HepG2 (cell line): ENCODE measurements around the gene TMA7B. TPM values are rescaled to one million over a fixed set of nuclear protein-coding genes. Genes with fewer than 3 reads are reported as not detected.

Experiments used
- ATAC-seq: fragments of 200-7000 bp; cut with Tn5 transposase; 3 replicates; pipeline ENCODE4 v1.9.1; 2020; ENCODE audit warnings: mild to moderate bottlenecking, moderate library complexity
- BruUV-seq: library from RNA; stranded (reverse); fragments of 400-500 nt; replicated peaks from 2 replicates; lab custom pipeline; 2021; lab: Mats Ljungman, UMichigan
- CTCF ChIA-PET: fragments of 300-600 bp; formaldehyde crosslinking; extraction: SDS; loops from one replicate; lab custom pipeline; 2021; ENCODE audit warnings: low total read pairs, inconsistent platforms, low intra/inter-chr PET ratio; lab: Yijun Ruan, JAX
- POLR2A ChIA-PET: fragments of 350-600 bp; sonication (Branson Sonifier 250); formaldehyde crosslinking; loops from one replicate; lab custom pipeline; 2020; ENCODE audit warnings: antibody characterized with exemption, inconsistent platforms; lab: Yijun Ruan, JAX
- DNase-seq: peaks from one replicate; pipeline ENCODE4 v3.0.0-alpha.2; 2015; ENCODE audit warnings: low spot score
- FAIRE-seq: peaks from 3 replicates; lab custom pipeline; 2011; peaks lifted over from hg19 to GRCh38; lab: Jason Lieb, UNC
- H2AFZ ChIP-seq: one replicate; pipeline ENCODE4 v1.6.1; 2011; ENCODE audit warnings: low read length, inconsistent platforms
- H3K27ac ChIP-seq: fragments of 300-600 bp; 3 replicates; pipeline ENCODE4 v1.8.0; 2011; ENCODE audit warnings: mixed run types, mild to moderate bottlenecking, mixed read lengths, low read length, inconsistent platforms; ENCODE audit not compliant: insufficient read depth; ENCODE audit errors: extremely low read length
- H3K27me3 ChIP-seq, 2 experiments: fragments of 200-600 bp in 1 of 2; 2 replicates in 1 of 2; 3 replicates in 1 of 2; pipeline versions ENCODE4 v1.6.0 to v1.8.0; 2011; ENCODE audit warnings: low read length in 2 of 2, mild to moderate bottlenecking in 2 of 2, moderate library complexity in 2 of 2, inconsistent platforms in 1 of 2; ENCODE audit not compliant: insufficient read depth in 2 of 2, control insufficient read depth in 1 of 2
- H3K36me3 ChIP-seq, 2 experiments: fragments of 200-600 bp in 1 of 2; replicated peaks in 1 of 2; 2 replicates in 1 of 2; 3 replicates in 1 of 2; pipeline versions ENCODE4 v1.5.1 to v1.8.0; 2011; ENCODE audit warnings: low read length in 2 of 2, inconsistent platforms in 1 of 2; ENCODE audit not compliant: insufficient read depth in 2 of 2, control insufficient read depth in 1 of 2
- H3K4me1 ChIP-seq: 2 replicates; pipeline ENCODE4 v1.5.1; 2012; ENCODE audit warnings: low read length, inconsistent platforms; ENCODE audit not compliant: insufficient read depth
- H3K4me2 ChIP-seq: 2 replicates; pipeline ENCODE4 v1.6.0; 2011; ENCODE audit warnings: low read depth, low read length, inconsistent platforms
- H3K4me3 ChIP-seq, 3 experiments: fragments of 200-600 bp in 1 of 3; sonication (generic), shearing (Covaris generic) in 1 of 3; replicated peaks in 1 of 3; 2 replicates each; pipeline ENCODE4 v1.5.1; 2011 to 2016; ENCODE audit warnings: low read length in 3 of 3, inconsistent platforms in 2 of 3, low read depth in 2 of 3, mild to moderate bottlenecking in 2 of 3, control low read depth in 1 of 3, mixed read lengths in 1 of 3; ENCODE audit not compliant: insufficient read depth in 1 of 3
- H3K79me2 ChIP-seq: one replicate; pipeline ENCODE4 v1.6.1; 2011; ENCODE audit warnings: low read length, inconsistent platforms; ENCODE audit not compliant: insufficient read depth
- H3K9ac ChIP-seq: 2 replicates; pipeline ENCODE4 v1.6.0; 2011; ENCODE audit warnings: mild to moderate bottlenecking, low read depth, low read length, inconsistent platforms; ENCODE audit not compliant: insufficient read depth
- H3K9me3 ChIP-seq: 2 replicates; pipeline ENCODE4 v1.5.1; 2012; ENCODE audit warnings: mild to moderate bottlenecking, low read length
- H4K20me1 ChIP-seq: 2 replicates; pipeline ENCODE4 v1.6.0; 2011; ENCODE audit warnings: inconsistent platforms, mild to moderate bottlenecking, low read length, moderate library complexity; ENCODE audit not compliant: insufficient read depth
- CREM ChIP-seq, 2 experiments: sonication (generic) in 1 of 2; formaldehyde crosslinking in 1 of 2; IDR thresholded peaks; 2 replicates each; pipeline versions ENCODE4 v1.4.0 to v1.6.1; 2016 to 2020; ENCODE audit warnings: antibody characterized with exemption in 1 of 2, mild to moderate bottlenecking in 1 of 2, missing genetic modification reagents in 1 of 2
- EHMT2 ChIP-seq: fragments of 200-600 bp; sonication (generic); IDR thresholded peaks from 2 replicates; pipeline ENCODE4 v1.7.0; 2017; ENCODE audit warnings: antibody characterized with exemption, low read depth, low read length, borderline replicate concordance
- MIER3 ChIP-seq: IDR thresholded peaks from 2 replicates; pipeline ENCODE4 v1.6.1; 2016; ENCODE audit warnings: missing compliant biosample characterization, borderline replicate concordance
- NKX3-1 ChIP-seq: sonication (generic); formaldehyde crosslinking; IDR thresholded peaks from 2 replicates; pipeline ENCODE4 v1.5.0; 2020; ENCODE audit warnings: missing genetic modification reagents
- RBAK ChIP-seq: sonication (generic); formaldehyde crosslinking; IDR thresholded peaks from 2 replicates; pipeline ENCODE4 v1.5.1; 2020; ENCODE audit warnings: mild to moderate bottlenecking, missing genetic modification reagents
- SOX13 ChIP-seq, 3 experiments: fragments of 450-650 bp in 1 of 3; sonication (generic) in 1 of 3; formaldehyde crosslinking in 1 of 3; IDR thresholded peaks in 2 of 3; conservative IDR thresholded peaks in 1 of 3; 2 replicates each; pipeline versions ENCODE4 v1.5.0 to v1.6.1; 2016 to 2020; ENCODE audit warnings: antibody characterized with exemption in 1 of 3, mild to moderate bottlenecking in 1 of 3, missing compliant biosample characterization in 1 of 3, missing genetic modification reagents in 1 of 3, moderate library complexity in 1 of 3
- ZFP62 ChIP-seq: sonication (generic); formaldehyde crosslinking; IDR thresholded peaks from 2 replicates; pipeline ENCODE4 v1.4.0; 2020; ENCODE audit warnings: missing genetic modification reagents
- ZKSCAN5 ChIP-seq: sonication (generic); formaldehyde crosslinking; IDR thresholded peaks from 2 replicates; pipeline ENCODE4 v1.5.1; 2020; ENCODE audit warnings: mild to moderate bottlenecking, missing genetic modification reagents
- ZKSCAN8 ChIP-seq: IDR thresholded peaks from 2 replicates; pipeline ENCODE4 v1.6.1; 2016; ENCODE audit warnings: borderline replicate concordance, missing genetic modification reagents, missing compliant biosample characterization
- ZNF878 ChIP-seq: sonication (generic); formaldehyde crosslinking; IDR thresholded peaks from 2 replicates; pipeline ENCODE4 v1.8.1; 2023; ENCODE audit warnings: mild to moderate bottlenecking, missing genetic modification reagents, moderate library complexity
- WGBS: methylation state at CpG from one replicate; pipeline ENCODE4 v1.1.6; 2017; ENCODE audit warnings: low lambda C conversion rate; 5-methylcytosine and 5-hydroxymethylcytosine counted together
- in situ Hi-C: cut with HindIII; loops from 2 replicates; pipeline ENCODE4 v1.10.0; 2017; ENCODE audit warnings: low pct_unique_long_range_greater_than_20kb; ENCODE audit not compliant: extremely low pct_ligation_motif_present
- intact Hi-C: fragments of 100-400 bp; cut with micrococcal nuclease; formaldehyde crosslinking; loops from one replicate; pipeline ENCODE4 v1.10.0; 2022; ENCODE audit not compliant: unreplicated experiment
- polyA plus RNA-seq, 8 experiments: library from polyadenylated mRNA; depleted of rRNA in 3 of 8; stranded (reverse) in 7 of 8; unstranded in 1 of 8; fragments of >200 nt; fragmentation: Illumina TruSeq in 4 of 8; extraction: Trizol in 4 of 8; gene quantifications; 2 replicates each; pipeline versions ENCODE4 v1.2.1 to v1.2.3, GENCODE V29; 2011 to 2016; ENCODE audit warnings: low read depth in 4 of 8, missing spikeins in 1 of 8, mixed read lengths in 1 of 8; ENCODE audit not compliant: insufficient read depth in 1 of 8
- total RNA-seq, 5 experiments: library from RNA; depleted of rRNA; stranded (reverse); fragments of >200 nt; fragmentation: Illumina TruSeq; extraction: Trizol; gene quantifications; 2 replicates each; pipeline ENCODE4 v1.2.3, GENCODE V29; 2016; ENCODE audit warnings: low read depth in 1 of 5
- TF ChIP-seq, protein P1 (sequence below): sonication (generic); IDR thresholded peaks from 2 replicates; pipeline ENCODE4 v1.6.1; 2016; ENCODE audit warnings: low read depth, borderline replicate concordance
- TF ChIP-seq, protein P2 (sequence below): sonication (generic); formaldehyde crosslinking; IDR thresholded peaks from 2 replicates; pipeline ENCODE4 v1.8.1; 2023; ENCODE audit warnings: missing genetic modification reagents, inconsistent platforms, borderline replicate concordance
- TF ChIP-seq, protein P3 (sequence below): IDR thresholded peaks from 2 replicates; pipeline ENCODE4 v1.6.1; 2016

Gene TMA7B
- total and polyA plus RNA-seq, 2 of the 13 experiments (the other 11 are each of a cell fraction or from before 2014, with no cell fraction given): not detected

DNA sequence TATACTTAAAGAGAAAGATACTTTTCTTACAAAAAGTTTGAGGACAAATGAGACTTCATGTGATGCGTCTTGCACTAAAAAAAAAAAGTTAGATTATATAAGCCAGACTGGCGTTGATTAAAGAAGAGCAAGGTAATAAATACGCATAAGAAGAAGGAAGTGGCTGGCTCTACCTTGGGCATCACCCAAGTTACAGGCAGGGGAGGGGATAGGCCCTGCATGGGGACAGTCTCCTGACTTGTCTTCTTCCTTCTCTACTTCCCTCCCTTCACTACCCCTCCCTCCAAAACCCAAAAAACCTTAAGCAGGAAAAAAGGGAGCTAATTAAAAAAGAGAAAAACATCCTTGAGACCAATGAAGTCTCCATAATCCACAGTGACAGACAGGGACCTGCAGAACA, 22.3 kb upstream of the TMA7B start:
- Histone ChIP-seq H3K4me3 (no peak overlapping the region), H3K27ac (no peak overlapping the region), H3K79me2 (no peaks in the 10 kb centered on the region), H4K20me1 (no peaks in the 10 kb centered on the region), H3K36me3 (no peaks in the 10 kb centered on the region), H2AFZ (no peak overlapping the region), H3K9ac (no peak overlapping the region), H3K9me3 (no peaks in the 10 kb centered on the region), H3K27me3 (peaks cover 0 to 31% of the 10 kb centered on the region in 2 experiments; a peak in 3 of 5 replicates), H3K4me1 (peaks cover 14% of the 10 kb centered on the region; the same call in 1 of the 2 replicates), H3K4me2 (no peak overlapping the region)
- DNase-seq (no peak), ATAC-seq (no peak), FAIRE-seq (no peak)
- TF ChIP-seq EHMT2 (no peak), SOX13 (IDR thresholded peaks at IDR 0.05) (no peak), SOX13 (CRISPR knock-in tag; conservative IDR thresholded peaks at IDR 0.05 in 1 of 2, IDR thresholded peaks at IDR 0.05 in 1 of 2) (no peak), ZFP62 (CRISPR knock-in tag) (no peak), MIER3 (no peak), ZKSCAN5 (CRISPR knock-in tag) (no peak), ZKSCAN8 (CRISPR knock-in tag) (no peak), ZNF878 (CRISPR knock-in tag) (no peak), CREM (IDR thresholded peaks at IDR 0.05) (no peak), CREM (CRISPR knock-in tag; IDR thresholded peaks at IDR 0.05) (no peak), RBAK (CRISPR knock-in tag) (no peak), NKX3-1 (CRISPR knock-in tag) (no peak)
- TF ChIP-seq, protein P1, sequence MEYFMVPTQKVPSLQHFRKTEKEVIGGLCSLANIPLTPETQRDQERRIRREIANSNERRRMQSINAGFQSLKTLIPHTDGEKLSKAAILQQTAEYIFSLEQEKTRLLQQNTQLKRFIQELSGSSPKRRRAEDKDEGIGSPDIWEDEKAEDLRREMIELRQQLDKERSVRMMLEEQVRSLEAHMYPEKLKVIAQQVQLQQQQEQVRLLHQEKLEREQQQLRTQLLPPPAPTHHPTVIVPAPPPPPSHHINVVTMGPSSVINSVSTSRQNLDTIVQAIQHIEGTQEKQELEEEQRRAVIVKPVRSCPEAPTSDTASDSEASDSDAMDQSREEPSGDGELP: no peak
- TF ChIP-seq, protein P2, sequence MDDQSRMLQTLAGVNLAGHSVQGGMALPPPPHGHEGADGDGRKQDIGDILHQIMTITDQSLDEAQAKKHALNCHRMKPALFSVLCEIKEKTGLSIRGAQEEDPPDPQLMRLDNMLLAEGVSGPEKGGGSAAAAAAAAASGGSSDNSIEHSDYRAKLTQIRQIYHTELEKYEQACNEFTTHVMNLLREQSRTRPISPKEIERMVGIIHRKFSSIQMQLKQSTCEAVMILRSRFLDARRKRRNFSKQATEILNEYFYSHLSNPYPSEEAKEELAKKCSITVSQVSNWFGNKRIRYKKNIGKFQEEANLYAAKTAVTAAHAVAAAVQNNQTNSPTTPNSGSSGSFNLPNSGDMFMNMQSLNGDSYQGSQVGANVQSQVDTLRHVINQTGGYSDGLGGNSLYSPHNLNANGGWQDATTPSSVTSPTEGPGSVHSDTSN: no peak
- TF ChIP-seq, protein P3, sequence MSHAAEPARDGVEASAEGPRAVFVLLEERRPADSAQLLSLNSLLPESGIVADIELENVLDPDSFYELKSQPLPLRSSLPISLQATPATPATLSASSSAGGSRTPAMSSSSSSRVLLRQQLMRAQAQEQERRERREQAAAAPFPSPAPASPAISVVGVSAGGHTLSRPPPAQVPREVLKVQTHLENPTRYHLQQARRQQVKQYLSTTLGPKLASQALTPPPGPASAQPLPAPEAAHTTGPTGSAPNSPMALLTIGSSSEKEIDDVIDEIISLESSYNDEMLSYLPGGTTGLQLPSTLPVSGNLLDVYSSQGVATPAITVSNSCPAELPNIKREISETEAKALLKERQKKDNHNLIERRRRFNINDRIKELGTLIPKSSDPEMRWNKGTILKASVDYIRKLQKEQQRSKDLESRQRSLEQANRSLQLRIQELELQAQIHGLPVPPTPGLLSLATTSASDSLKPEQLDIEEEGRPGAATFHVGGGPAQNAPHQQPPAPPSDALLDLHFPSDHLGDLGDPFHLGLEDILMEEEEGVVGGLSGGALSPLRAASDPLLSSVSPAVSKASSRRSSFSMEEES (CRISPR knock-in tag): no peak
- in situ Hi-C loops: no loop called here
- WGBS: 8% methylated on average over 3 of the region's 3 CpGs
- ChIA-PET CTCF (no interaction called here), POLR2A (no interaction called here)
- intact Hi-C loops: no loop called here
- no TSS peak for BruUV-seq
